ENCODE results near the gene XXYLT1.

The XXYLT1 gene

DNA sequence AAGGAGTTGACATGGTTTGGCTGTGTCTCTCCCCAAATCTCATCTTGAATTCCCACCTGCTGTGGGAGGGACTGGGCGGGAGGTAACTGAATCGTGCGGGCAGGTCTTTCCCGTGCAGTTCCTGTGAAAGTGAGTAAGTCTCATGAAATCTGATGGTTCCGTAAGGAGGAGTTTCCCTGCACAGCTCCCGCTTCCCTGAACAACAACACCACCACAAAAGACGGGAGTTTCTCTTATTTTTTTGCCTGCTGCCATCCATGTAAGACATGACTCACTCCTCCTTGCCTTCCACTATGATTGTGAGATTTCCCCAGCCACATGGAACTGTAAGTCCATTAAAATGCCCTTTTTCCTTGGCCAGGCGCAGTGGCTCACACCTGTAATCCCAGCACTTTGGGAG, 22.7 kb downstream of the XXYLT1 start:
- H3K4me2 ChIP-seq (ENCODE audit: low read length), result no peak overlapping the region
- H3K4me1 ChIP-seq (ENCODE audit: control insufficient read depth, insufficient read depth, low read length), result peaks cover 13% of the 10 kb centered on the region
- H3K9me3 ChIP-seq (replicated peaks; ENCODE audit: low read length), result no peaks in the 10 kb centered on the region
- H3K4me3 ChIP-seq (ENCODE audit: low read length), result no peak overlapping the region
- H3K27me3 ChIP-seq (ENCODE audit: control insufficient read depth, insufficient read depth, low read length), result no peaks in the 10 kb centered on the region
- H3K9ac ChIP-seq (ENCODE audit: low read depth, low read length), result no peak overlapping the region
- H3K36me3 ChIP-seq (ENCODE audit: insufficient read depth, low read length), result no peaks in the 10 kb centered on the region

DNA sequence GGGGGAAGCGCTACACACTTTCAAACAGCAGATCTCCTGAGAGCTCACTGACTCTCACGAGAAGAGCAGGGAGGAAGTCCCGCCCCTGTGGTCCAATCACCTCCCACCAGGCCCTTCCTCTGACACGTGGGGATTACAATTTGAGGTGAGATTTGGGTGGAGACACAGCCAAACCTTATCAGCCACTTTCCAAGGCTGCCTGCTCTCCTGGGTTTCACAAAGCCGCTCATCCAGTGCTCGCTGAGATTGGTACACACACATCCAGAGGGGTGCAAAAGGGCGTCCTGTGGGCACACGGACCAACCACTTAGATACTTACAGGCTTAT, 23.1 kb downstream of the XXYLT1 start:
- H3K27me3 ChIP-seq (ENCODE audit: control insufficient read depth, insufficient read depth, low read length), result no peaks in the 10 kb centered on the region
- H3K36me3 ChIP-seq (ENCODE audit: insufficient read depth, low read length), result no peaks in the 10 kb centered on the region
- no peak overlapping the region for H3K4me2 ChIP-seq (ENCODE audit: low read length)
- no peaks in the 10 kb centered on the region for H3K9me3 ChIP-seq (replicated peaks; ENCODE audit: low read length)
- H3K4me1 ChIP-seq (ENCODE audit: control insufficient read depth, insufficient read depth, low read length), result peaks cover 9% of the 10 kb centered on the region
- no peak overlapping the region for H3K4me3 ChIP-seq (ENCODE audit: low read length)
- H3K9ac ChIP-seq (ENCODE audit: low read depth, low read length), result no peak overlapping the region

DNA sequence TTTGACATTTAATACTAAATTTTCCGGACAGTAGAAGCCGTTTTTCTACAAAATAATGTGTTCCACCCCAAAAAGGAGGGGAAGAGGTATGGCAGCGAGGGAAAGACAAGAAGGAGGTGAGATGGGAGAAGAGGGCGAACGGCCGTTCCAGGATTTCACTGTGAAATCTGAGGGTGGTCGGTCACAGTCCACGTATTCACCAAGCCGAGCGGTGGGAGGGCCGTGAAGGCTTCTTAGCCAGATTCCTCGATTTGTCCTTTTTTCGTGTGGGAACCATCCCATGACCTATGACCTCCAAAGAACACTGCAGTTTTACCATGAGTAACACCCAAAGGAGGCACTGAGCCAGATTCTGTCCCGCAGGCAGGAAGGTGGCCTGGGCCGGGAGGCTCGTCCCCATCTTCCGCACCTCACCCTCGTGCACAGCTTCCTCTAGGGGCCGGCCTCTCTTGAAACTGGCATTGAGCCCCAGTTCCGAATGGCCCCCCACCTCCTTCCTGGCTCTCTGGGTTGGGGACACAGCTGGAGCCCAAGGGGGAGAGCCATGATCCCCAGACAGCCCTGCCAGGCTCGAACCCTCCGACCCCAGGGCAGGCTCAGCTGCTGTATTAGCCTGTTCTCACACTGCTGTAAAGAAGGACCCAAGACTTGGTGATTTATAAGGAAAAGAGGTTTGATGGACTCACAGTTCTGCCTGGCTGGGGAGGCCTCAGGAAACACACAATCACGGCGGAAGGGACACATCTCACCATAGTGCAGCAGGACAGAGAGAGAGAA, 23.7 kb downstream of the XXYLT1 start:
- Histone ChIP-seq H3K9me3 (replicated peaks; ENCODE audit: low read length) (no peaks in the 10 kb centered on the region), H3K4me1 (ENCODE audit: control insufficient read depth, insufficient read depth, low read length) (peaks cover 4% of the 10 kb centered on the region), H3K27me3 (ENCODE audit: control insufficient read depth, insufficient read depth, low read length) (no peaks in the 10 kb centered on the region), H3K36me3 (ENCODE audit: insufficient read depth, low read length) (no peaks in the 10 kb centered on the region), H3K4me3 (ENCODE audit: low read length) (no peak overlapping the region), H3K9ac (ENCODE audit: low read depth, low read length) (no peak overlapping the region), H3K4me2 (ENCODE audit: low read length) (no peak overlapping the region)

DNA sequence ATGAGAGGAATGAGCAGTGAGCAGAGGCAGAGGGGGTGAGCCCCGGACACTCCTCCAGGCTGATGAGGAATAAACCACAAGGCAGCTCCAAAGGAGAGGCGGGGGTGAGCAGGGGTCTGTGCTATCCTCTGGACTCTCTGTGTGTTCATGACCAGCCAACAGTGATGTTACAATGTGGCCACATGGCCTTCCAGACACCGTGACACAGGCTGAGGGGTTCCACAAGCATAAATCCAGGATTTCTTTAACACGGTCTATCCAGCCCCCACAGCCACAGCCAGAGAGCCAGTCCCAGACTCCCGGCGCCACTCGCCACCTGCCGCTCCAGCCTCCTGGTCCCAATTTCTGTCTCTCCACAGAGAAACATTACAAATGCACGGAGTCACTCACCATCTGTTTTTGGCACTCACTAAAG, 24.4 kb downstream of the XXYLT1 start:
- no peak overlapping the region for H3K9ac ChIP-seq (ENCODE audit: low read depth, low read length)
- H3K4me1 ChIP-seq (ENCODE audit: control insufficient read depth, insufficient read depth, low read length), result peaks cover 3% of the 10 kb centered on the region
- H3K36me3 ChIP-seq (ENCODE audit: insufficient read depth, low read length), result no peaks in the 10 kb centered on the region
- H3K9me3 ChIP-seq (replicated peaks; ENCODE audit: low read length), result no peaks in the 10 kb centered on the region
- no peaks in the 10 kb centered on the region for H3K27me3 ChIP-seq (ENCODE audit: control insufficient read depth, insufficient read depth, low read length)
- no peak overlapping the region for H3K4me3 ChIP-seq (ENCODE audit: low read length)
- H3K4me2 ChIP-seq (ENCODE audit: low read length), result no peak overlapping the region

DNA sequence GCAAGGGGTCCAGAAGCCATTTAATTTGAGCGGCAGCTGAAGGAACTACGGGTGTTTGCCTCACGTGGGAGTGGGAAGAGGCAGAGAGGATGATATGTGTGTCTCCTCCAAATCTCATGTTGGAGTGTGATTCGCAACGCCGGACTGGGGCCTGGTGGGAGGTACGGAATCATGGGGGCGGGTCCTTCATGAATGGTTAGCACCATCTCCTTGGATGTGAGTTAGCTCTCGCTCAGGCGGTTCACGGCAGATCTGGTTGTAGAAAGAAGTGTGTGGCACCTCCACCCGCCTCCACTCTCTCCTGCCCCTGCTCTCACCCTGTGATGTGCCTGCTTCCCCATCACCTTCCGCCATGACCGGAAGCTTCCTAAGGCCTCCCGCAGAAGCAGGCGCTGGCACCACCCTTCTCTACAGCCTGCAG, 25.4 kb downstream of the XXYLT1 start:
- Histone ChIP-seq H3K36me3 (ENCODE audit: insufficient read depth, low read length) (no peaks in the 10 kb centered on the region), H3K4me2 (ENCODE audit: low read length) (no peak overlapping the region), H3K9me3 (replicated peaks; ENCODE audit: low read length) (no peaks in the 10 kb centered on the region), H3K4me3 (ENCODE audit: low read length) (no peak overlapping the region), H3K4me1 (ENCODE audit: control insufficient read depth, insufficient read depth, low read length) (peaks cover 3% of the 10 kb centered on the region), H3K9ac (ENCODE audit: low read depth, low read length) (no peak overlapping the region), H3K27me3 (ENCODE audit: control insufficient read depth, insufficient read depth, low read length) (no peaks in the 10 kb centered on the region)

DNA sequence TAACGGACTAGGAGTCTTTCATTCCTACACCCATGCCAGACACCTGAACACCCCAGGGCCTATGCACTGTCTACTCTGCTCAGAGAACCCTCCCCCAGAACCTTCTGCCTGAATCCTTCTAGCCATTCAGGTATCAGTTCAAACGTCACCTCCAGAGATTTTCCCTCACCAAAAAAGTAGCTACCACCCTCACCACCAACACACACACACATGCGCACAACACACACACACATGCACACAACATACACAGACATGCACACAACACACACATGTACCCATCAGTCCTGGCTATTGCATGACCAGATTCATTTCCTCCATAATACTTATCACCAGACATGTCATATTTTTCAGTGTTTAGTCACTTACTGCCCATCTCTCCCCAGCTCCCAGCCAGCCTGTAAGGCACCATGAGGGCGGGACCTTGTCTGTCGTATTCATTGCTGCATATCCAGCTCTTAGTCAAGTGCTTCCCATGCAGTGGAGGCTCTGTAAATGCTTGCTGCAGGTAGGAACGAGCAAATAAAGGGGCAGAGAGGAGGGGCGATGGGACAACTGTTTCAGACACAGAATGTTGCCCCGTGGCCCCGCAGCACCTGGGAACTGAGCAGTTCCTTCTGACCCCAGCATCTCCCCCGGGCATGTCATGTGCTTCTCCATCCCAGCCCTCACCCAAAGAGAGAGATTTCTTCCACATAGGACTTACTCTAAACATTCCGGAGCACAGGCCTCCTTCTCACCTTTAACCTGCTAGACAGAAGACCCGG, 29.2 kb downstream of the XXYLT1 start:
- H3K36me3 ChIP-seq (ENCODE audit: insufficient read depth, low read length), result no peaks in the 10 kb centered on the region
- no peak overlapping the region for H3K4me3 ChIP-seq (ENCODE audit: low read length)
- no peak overlapping the region for H3K9ac ChIP-seq (ENCODE audit: low read depth, low read length)
- no peaks in the 10 kb centered on the region for H3K9me3 ChIP-seq (replicated peaks; ENCODE audit: low read length)
- H3K4me1 ChIP-seq (ENCODE audit: control insufficient read depth, insufficient read depth, low read length), result peaks cover 3% of the 10 kb centered on the region
- no peaks in the 10 kb centered on the region for H3K27me3 ChIP-seq (ENCODE audit: control insufficient read depth, insufficient read depth, low read length)
- H3K4me2 ChIP-seq (ENCODE audit: low read length), result no peak overlapping the region

DNA sequence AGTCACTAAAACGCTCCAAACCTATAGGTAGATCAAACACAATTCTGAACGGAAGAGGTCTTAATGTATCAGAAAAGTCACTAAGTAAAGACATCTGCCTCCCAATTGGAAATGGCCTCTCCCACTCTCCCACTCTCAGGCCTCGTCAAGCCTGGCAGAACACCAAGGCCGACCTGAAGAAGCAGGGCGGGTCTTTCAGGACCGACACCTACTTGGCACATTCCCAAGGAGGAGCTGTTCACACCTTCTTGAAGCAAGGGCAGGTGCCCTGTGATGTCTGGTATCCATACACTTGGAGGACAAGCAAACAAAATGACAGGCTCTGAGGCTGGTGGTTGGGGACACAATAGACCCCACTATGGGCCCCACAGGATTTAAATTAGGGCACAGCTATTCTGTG, 30.0 kb downstream of the XXYLT1 start:
- Histone ChIP-seq H3K36me3 (ENCODE audit: insufficient read depth, low read length) (no peaks in the 10 kb centered on the region), H3K27me3 (ENCODE audit: control insufficient read depth, insufficient read depth, low read length) (no peaks in the 10 kb centered on the region), H3K9me3 (replicated peaks; ENCODE audit: low read length) (no peaks in the 10 kb centered on the region), H3K4me3 (ENCODE audit: low read length) (no peak overlapping the region), H3K4me2 (ENCODE audit: low read length) (no peak overlapping the region), H3K9ac (ENCODE audit: low read depth, low read length) (no peak overlapping the region), H3K4me1 (ENCODE audit: control insufficient read depth, insufficient read depth, low read length) (no peaks in the 10 kb centered on the region)

DNA sequence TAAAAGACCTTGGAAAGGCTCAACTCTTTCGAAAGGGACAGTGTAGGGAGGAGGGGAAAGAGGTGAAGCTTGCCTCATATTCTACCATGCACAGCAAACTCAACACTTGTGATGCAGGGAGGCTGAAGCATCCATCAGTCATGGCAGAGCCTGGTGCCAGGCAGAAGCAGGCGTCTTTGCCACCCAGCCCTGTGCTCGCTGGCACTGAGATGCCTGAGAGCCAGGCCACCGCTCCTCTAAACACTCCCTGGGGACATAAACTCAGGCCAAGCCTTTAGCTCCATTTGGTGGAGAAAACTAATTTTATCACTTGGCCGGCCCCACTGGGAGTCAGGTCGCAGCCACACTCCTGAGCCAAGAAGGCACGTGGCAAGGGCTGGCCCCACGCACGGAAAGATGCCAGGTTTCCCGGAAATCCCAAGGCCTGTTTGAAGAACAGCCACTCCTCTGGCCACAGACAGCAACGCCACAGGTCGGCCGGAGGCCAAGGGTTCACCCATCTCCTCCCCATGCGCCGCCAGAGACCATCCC, 30.7 kb downstream of the XXYLT1 start:
- Histone ChIP-seq H3K27me3 (ENCODE audit: control insufficient read depth, insufficient read depth, low read length) (no peaks in the 10 kb centered on the region), H3K4me3 (ENCODE audit: low read length) (no peak overlapping the region), H3K4me2 (ENCODE audit: low read length) (no peak overlapping the region), H3K9me3 (replicated peaks; ENCODE audit: low read length) (no peaks in the 10 kb centered on the region), H3K36me3 (ENCODE audit: insufficient read depth, low read length) (no peaks in the 10 kb centered on the region), H3K4me1 (ENCODE audit: control insufficient read depth, insufficient read depth, low read length) (no peaks in the 10 kb centered on the region), H3K9ac (ENCODE audit: low read depth, low read length) (no peak overlapping the region)

DNA sequence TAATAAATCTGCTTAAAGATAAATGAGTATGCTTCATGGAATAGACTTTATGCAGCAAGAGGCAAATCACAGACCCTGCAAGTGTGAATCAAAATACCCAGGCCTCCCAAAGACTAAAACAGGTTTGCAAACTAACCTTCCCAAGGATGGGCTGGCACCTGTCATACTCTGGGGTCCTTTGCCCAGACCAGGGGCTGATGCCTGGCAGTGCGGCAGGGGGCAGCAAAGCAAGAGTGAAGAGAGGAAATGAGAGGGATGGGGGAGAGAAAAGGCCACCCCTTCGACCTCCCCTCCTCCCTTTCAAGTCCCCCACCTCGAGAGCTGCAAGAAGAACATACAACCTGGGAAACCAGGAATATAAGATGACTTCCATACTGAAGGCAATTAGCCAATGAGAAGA, 31.8 kb downstream of the XXYLT1 start:
- H3K4me2 ChIP-seq (ENCODE audit: low read length), result no peak overlapping the region
- H3K36me3 ChIP-seq (ENCODE audit: insufficient read depth, low read length), result no peaks in the 10 kb centered on the region
- no peak overlapping the region for H3K9ac ChIP-seq (ENCODE audit: low read depth, low read length)
- H3K4me1 ChIP-seq (ENCODE audit: control insufficient read depth, insufficient read depth, low read length), result no peaks in the 10 kb centered on the region
- no peaks in the 10 kb centered on the region for H3K9me3 ChIP-seq (replicated peaks; ENCODE audit: low read length)
- no peaks in the 10 kb centered on the region for H3K27me3 ChIP-seq (ENCODE audit: control insufficient read depth, insufficient read depth, low read length)
- no peak overlapping the region for H3K4me3 ChIP-seq (ENCODE audit: low read length)

DNA sequence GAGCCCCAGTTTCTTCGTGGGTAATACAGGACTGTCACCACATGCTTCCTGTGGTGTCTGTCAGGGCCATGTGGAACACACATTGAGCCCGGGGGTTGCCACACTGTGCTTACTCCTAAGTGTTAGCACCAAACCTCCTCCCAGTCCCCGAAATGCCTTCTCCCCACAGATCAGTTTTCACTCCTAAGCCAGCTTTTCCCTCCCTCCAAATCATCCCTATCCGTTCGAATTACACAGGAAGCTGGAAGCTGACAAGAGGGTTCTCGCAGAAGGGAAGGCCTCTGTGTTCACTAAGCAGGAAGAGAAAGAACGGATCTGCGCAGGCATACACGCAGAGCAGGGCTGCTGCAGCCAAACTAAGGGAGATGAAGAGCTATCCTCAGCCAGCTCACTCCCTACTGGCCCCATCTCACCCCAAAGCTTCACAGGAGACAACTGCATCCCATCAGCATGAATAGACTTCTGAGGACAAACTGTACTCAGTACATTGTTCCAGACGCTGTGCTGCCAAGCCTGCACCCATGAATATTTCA, 32.3 kb downstream of the XXYLT1 start:
- Histone ChIP-seq H3K4me3 (ENCODE audit: low read length) (no peak overlapping the region), H3K4me1 (ENCODE audit: control insufficient read depth, insufficient read depth, low read length) (no peaks in the 10 kb centered on the region), H3K9ac (ENCODE audit: low read depth, low read length) (no peak overlapping the region), H3K4me2 (ENCODE audit: low read length) (no peak overlapping the region), H3K9me3 (replicated peaks; ENCODE audit: low read length) (no peaks in the 10 kb centered on the region), H3K27me3 (ENCODE audit: control insufficient read depth, insufficient read depth, low read length) (no peaks in the 10 kb centered on the region), H3K36me3 (ENCODE audit: insufficient read depth, low read length) (no peaks in the 10 kb centered on the region)

DNA sequence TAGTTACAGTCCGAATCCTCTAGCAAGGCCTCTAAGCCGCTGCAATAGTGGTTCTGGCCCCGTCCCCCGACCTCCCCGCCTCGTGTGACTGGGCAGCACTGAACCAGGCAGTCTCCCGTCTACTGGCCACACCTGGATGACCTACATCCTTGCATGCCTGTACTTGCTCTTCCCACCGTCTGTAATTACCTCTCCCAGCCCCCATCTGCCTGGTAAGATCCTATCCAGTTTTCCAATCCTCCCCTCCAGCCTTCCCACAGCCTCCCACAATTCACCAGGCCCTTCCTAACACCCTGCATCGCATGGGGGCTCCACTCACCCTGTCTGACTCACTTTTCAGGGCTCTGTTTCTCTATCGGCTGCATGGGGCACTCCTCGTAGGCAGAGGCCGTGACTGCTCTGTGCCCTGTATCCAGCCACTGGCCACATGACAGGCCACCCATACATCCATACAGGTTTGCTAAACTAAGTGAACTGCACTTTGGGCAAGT, 32.8 kb downstream of the XXYLT1 start:
- Histone ChIP-seq H3K4me2 (ENCODE audit: low read length) (no peak overlapping the region), H3K4me3 (ENCODE audit: low read length) (no peak overlapping the region), H3K4me1 (ENCODE audit: control insufficient read depth, insufficient read depth, low read length) (no peaks in the 10 kb centered on the region), H3K27me3 (ENCODE audit: control insufficient read depth, insufficient read depth, low read length) (no peaks in the 10 kb centered on the region), H3K9ac (ENCODE audit: low read depth, low read length) (no peak overlapping the region), H3K36me3 (ENCODE audit: insufficient read depth, low read length) (no peaks in the 10 kb centered on the region), H3K9me3 (replicated peaks; ENCODE audit: low read length) (no peaks in the 10 kb centered on the region)

Data from skeletal muscle satellite cell (primary cell).